Ovary (tissue), 9 donors: ENCODE results near the gene IQSEC1. TPM values are rescaled to one million over a fixed set of nuclear protein-coding genes. Genes with fewer than 3 reads are reported as not detected.

Experiments
- DNase-seq, 5 donors: peaks; one replicate each; pipeline ENCODE4 v3.0.0-alpha.2; 2019 to 2020
- H3K27ac ChIP-seq, 2 donors: fragments of 200-600 bp; one replicate each; pipeline versions ENCODE4 v1.5.1 to v1.8.0; 2019 to 2022
- H3K27me3 ChIP-seq: fragments of 200-600 bp; one replicate; pipeline ENCODE4 v1.8.0; 2022
- H3K36me3 ChIP-seq: fragments of 200-600 bp; sonication (generic); one replicate; pipeline ENCODE4 v1.5.1; 2019
- H3K4me1 ChIP-seq: one replicate; pipeline ENCODE4 v1.8.1; 2013; ENCODE audit warnings: mild to moderate bottlenecking, moderate library complexity; ENCODE audit not compliant: insufficient read depth
- H3K4me3 ChIP-seq: fragments of 200-600 bp; sonication (generic); one replicate; pipeline ENCODE4 v1.5.1; 2017
- H3K9me3 ChIP-seq, 2 donors: fragments of 200-600 bp in 1 of 2; sonication (generic) in 1 of 2; one replicate each; pipeline versions ENCODE4 v1.5.1 to v1.8.1; 2013 to 2019; ENCODE audit warnings: mild to moderate bottlenecking in 1 of 2, moderate library complexity in 1 of 2
- CTCF ChIP-seq, 3 donors: fragments of 450-650 bp in 2 of 3; fragments of 200-600 bp in 1 of 3; IDR thresholded peaks; one replicate each; pipeline versions ENCODE4 v1.5.1 to v1.8.0; 2016 to 2022; ENCODE audit warnings: antibody characterized with exemption in 3 of 3, mild to moderate bottlenecking in 1 of 3
- EP300 ChIP-seq: sonication (generic); formaldehyde crosslinking; IDR thresholded peaks from one replicate; pipeline ENCODE4 v1.6.1; 2017; ENCODE audit warnings: antibody characterized with exemption
- POLR2A ChIP-seq: fragments of 450-650 bp; IDR thresholded peaks from one replicate; pipeline ENCODE4 v1.6.1; 2017; ENCODE audit warnings: antibody characterized with exemption, mild to moderate bottlenecking, moderate library complexity
- WGBS, 3 donors: extraction: QIAGEN DNeasy Blood & Tissue Kit in 1 of 3; methylation state at CpG; one replicate each; pipeline versions ENCODE4 v1.1.5 to v1.1.7; 2013 to 2017; 5-methylcytosine and 5-hydroxymethylcytosine counted together
- intact Hi-C, 4 donors: fragments of 100-400 bp; cut with DNase I; formaldehyde crosslinking; loops; one replicate each; pipeline versions ENCODE4 v1.11.0 to v1.15.1; 2022 to 2023
- polyA plus RNA-seq, 2 donors: library from polyadenylated mRNA; stranded (reverse); fragments of 200-250 nt in 1 of 2; fragments of 350-450 nt in 1 of 2; fragmentation: Illumina TruSeq in 1 of 2; extraction: RNeasy Lipid Tissue Mini Kit (QIAGEN cat#74804) in 1 of 2; gene quantifications; one replicate each; pipeline ENCODE4 v1.2.3, GENCODE V29; 2013 to 2014
- total RNA-seq, 7 donors: library from RNA; depleted of rRNA in 2 of 7; stranded (reverse); fragments of >200 nt in 2 of 7; fragmentation: NEBNext Ultra II Directional in 3 of 7; extraction: Animal tissue kit (Norgen Biotek cat#: 25700) in 3 of 7; gene quantifications; one replicate each; pipeline versions ENCODE4 v1.1.0 to v1.2.4, GENCODE V29; 2016 to 2023
- donor health status: DM: no; HTN: no; CAD: no; lungs with moderate emphysema.
- donor health status: DM: no; HTN: no; CAD: no.
- donor health status: Bipolar disorder and iron deficiency.
- donor health status: DM: yes; HTN: yes; CAD: no.
- donor health status: DM: no; HTN: no; CAD: no.
- donor health status: DM: yes; HTN: yes; CAD: no.

IQSEC1 gene
- total and polyA plus RNA-seq, 9 donors = 20.9 to 55.4 (median 45.1) TPM

DNA sequence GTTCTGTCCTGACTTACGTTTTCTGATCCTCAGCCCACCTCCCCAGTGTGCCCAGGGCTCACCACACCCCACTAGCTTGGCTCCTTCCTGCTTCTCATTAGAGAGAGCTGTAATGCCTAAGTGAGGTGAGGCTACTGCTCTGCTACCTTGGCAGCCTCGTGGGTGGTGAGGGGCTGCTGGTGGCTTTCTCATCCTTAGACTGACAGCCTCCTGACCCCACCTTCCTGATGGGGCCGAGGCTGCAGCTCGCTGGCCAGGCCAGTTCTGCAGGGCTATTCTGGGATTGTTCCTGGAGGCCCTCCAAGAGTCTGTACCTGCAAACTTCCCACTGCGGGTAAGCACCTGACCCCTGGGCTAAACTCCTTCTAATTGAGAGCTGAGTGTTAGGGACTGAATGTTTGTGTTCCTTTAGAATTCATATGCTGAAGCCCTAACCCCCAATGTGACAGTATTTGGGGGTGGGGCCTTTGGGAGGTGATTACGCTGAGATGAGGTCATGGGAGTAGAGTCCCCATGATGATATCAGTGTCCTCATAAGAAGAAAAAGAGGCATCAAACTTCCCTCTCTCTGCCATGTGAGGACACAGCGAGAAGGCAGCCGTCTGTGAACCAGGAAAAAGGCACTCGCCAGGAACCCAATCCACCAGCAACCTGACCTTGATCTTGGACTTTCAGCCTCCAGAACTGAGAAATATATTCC lies 38.1 kb upstream of the IQSEC1 start:
- Histone ChIP-seq H3K4me3 (no peak overlapping the region), H3K36me3 (no peaks in the 10 kb centered on the region), H3K27me3 (no peaks in the 10 kb centered on the region), H3K9me3 (no peaks in the 10 kb centered on the region), H3K27ac (no peak overlapping the region), H3K4me1 (no peaks in the 10 kb centered on the region)
- 28 to 41% (median 34%) methylated on average over 9 of the region's 9 CpGs for WGBS, 3 donors
- DNase-seq = peak in 1 of 5 donors; percentile 13
- TF ChIP-seq CTCF (IDR thresholded peaks at IDR 0.05) (no peak), EP300 (no peak), POLR2A (no peak)
- intact Hi-C loops = no loop called here

DNA sequence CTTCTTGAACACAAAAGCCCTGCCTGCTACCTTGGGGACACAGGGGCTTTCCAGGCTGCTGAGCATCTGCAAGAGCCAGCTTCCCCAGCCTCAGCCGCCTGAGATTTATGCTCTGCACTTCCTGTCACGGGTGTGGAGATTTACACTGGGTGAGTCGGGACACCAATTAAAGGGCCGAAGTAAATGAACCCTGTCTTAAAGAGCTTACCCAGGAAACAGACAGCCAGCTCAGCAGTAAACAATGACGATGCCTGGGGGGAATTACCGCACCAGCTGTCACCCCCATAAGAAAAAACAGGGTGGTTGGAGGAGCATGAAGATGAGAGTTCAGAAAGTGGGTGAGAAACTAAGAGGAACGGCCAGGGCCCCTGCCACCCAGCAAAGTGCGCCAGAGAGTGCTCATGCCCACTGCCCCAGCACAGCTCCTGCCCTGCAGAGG lies 37.5 kb upstream of the IQSEC1 start:
- TF ChIP-seq POLR2A (no peak), EP300 (no peak), CTCF (IDR thresholded peaks at IDR 0.05) (no peak)
- peak in 1 of 5 donors; percentile 16 for DNase-seq
- 20 to 28% (median 23%) methylated on average over 8 of the region's 8 CpGs for WGBS, 3 donors
- H3K4me1 ChIP-seq = no peaks in the 10 kb centered on the region
- intact Hi-C loops = no loop called here
- no peaks in the 10 kb centered on the region for H3K27me3 ChIP-seq
- no peaks in the 10 kb centered on the region for H3K36me3 ChIP-seq
- no peaks in the 10 kb centered on the region for H3K9me3 ChIP-seq
- H3K4me3 ChIP-seq = no peak overlapping the region
- no peak overlapping the region for H3K27ac ChIP-seq

DNA sequence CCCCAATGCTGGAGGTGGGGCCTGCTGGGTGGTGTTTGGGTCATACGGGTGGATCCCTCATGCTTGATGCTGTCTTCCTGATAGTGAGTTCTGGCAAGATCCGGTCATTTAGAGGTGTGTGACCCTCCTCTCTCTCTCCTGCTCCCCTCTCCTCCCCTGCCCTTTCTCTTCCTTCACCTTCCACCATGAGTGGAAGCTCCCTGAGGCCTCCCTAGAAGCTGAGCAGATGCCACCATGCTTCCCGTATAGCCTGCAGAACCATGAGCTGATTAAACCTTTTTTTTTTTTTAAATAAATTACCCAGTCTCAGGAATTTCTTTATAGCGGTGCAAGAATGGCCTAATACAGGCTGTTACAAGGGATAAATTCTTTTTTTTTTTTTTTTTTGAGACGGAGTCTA lies 36.3 kb upstream of the IQSEC1 start:
- WGBS, 3 donors = 79 to 94% (median 93%) methylated on average over 5 of the region's 5 CpGs
- H3K36me3 ChIP-seq = no peaks in the 10 kb centered on the region
- no peaks in the 10 kb centered on the region for H3K4me1 ChIP-seq
- no peaks in the 10 kb centered on the region for H3K27me3 ChIP-seq
- intact Hi-C loops = no loop called here
- no peak for DNase-seq
- no peak overlapping the region for H3K4me3 ChIP-seq
- H3K9me3 ChIP-seq = no peaks in the 10 kb centered on the region
- H3K27ac ChIP-seq = no peak overlapping the region
- TF ChIP-seq CTCF (IDR thresholded peaks at IDR 0.05) (no peak), POLR2A (no peak), EP300 (no peak)

GRCh38 chr3:13108861-13109260 lies 35.6 kb upstream of the IQSEC1 start:
- TF ChIP-seq CTCF (IDR thresholded peaks at IDR 0.05) = no peak
- Histone ChIP-seq H3K27me3 (no peaks in the 10 kb centered on the region), H3K4me3 (no peak overlapping the region), H3K27ac (no peak overlapping the region), H3K4me1 (no peaks in the 10 kb centered on the region), H3K36me3 (no peaks in the 10 kb centered on the region), H3K9me3 (no peaks in the 10 kb centered on the region)
- DNase-seq = peak in 1 of 5 donors; percentile 14
- WGBS, 3 donors = 81 to 90% (median 86%) methylated on average over 12 of the region's 12 CpGs
- intact Hi-C loops = no loop called here
